HT1080 (cell line): Measurements from ENCODE around the gene ZNF554. TPM values are rescaled to one million over a fixed set of nuclear protein-coding genes. Genes with fewer than 3 reads are reported as not detected.
"Not testable (repeated sequence)": the region's sequence is repeated elsewhere in the genome, so short reads cannot be mapped to it uniquely, and the experiment has no call there.

Source experiments
- DNase-seq: peaks from one replicate; pipeline ENCODE4 v3.0.0-alpha.2; 2015; ENCODE audit warnings: low read depth
- total RNA-seq: library from RNA; depleted of rRNA; stranded (reverse); fragments of >200 nt; shearing (Covaris generic); gene quantifications from 2 replicates; pipeline ENCODE4 v1.2.3, GENCODE V29; 2014; rRNA removed

ZNF554 gene
- total RNA-seq, 1 experiment from 2014 or later = 0.63 TPM

DNA sequence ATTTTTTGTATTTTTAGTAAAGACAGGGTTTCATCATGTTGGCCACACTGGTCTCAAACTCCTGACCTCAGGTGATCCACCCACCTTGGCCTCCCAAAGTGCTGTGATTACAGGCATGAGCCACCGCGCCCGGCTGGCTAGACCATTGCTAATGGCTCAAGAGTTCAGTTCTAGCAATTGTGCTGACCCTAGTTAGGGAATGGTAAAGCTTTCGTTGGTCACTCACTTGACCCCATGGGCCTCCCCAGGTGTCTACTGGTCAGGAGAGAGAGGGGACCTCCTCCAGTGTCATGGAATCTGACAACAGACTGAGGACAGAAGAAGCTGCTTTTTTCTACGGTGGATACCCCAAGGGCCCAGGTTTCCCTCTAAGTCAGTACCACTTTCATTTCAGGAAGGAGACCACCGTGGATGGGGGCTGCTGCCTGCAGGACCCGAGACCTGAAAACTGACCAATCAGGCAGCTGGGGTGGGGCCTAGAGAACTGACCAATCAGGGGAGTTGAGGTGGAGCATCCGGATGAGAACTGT, 46.9 kb downstream of the ZNF554 start:
- DNase-seq = no peak

DNA sequence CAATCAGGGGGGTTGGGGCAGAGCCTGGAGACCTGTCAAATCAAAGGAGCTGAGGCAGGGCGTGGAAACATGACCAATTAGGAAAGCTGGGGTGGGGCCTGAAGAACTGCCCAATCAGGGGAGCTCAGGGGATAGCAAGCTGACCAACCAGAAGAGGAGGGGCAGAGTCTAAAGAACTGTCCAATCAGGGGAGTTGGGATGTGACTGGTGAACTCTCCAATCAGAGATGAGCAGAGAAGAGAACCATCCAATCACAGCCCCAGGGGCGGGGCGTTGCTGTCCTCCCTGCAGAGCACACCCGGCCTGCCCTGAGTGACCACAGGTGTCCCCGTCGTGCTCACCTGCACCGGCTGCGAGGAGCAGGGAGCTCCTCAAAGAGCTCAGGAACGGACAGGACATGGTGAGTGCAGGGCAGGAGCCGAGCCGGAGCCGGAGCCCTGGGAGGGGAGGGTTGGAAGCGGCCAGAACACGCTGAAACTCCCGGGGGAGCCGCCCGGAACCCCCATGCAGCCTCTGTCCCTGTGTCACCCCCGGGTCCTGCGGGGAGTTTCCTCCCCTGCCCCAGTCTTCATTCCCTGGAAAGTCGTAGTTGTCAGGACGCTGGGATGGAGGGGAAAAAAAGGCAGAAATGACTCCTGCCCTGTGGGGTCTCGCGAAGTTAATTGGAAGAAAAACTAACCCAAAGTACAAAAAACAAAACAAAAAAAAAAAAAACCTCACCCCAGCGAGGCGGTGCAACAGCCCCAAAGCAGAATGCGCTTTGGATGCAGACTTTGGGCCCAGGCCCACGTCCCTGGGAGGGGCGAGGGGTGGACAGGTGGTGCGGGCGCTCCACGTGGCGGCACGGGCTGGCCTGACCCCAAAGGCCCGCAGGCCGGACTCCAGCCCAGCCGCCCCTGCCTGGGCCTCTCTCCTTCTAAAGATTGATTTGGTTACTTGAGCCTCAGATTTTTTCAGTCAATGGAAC, 47.6 kb downstream of the ZNF554 start, which contains the start of gene ZNF556:
TSS of gene ZNF556 (plus strand) at position 311 of the 967 bp plus-strand sequence. CDS start at position 398, 87 bp downstream.
- peak; percentile 20 for DNase-seq

DNA sequence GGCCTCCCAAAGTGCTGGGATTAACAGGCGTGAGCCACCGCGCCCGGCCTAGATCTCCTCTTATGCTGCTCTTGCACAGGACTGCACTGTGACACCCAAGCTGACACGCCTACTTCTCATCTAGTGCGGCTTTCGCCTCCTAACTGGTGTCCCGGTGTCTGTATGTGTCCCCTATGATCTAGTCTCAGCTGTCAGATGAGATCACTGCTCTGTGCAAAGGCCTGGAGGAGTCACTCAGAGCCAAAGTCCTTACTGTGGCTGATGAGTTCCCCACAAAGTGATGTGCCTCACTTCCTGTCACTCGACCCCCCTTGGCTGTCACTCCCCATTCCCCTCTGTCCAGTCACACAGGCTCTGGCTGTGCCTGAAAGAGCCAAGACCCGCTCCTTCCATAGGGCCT, 50.0 kb downstream of the ZNF554 start:
- no peak for DNase-seq

DNA sequence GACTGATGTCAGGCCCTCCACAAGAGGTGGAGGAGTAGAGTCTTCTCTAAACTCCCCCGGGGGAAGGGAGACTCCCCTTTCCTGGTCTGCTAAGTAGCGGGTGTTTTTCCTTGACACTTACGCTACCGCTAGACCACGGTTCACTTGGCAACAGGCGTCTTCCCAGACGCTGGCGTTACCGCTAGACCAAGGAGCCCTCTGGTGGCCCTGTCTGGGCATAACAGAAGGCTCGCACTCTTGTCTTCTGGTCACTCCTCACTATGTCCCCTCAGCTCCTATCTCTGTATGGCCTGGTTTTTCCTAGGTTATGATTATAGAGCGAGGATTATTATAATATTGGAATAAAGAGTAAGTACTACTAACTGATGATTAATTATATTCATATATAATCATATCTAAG, 52.5 kb downstream of the ZNF554 start:
- not testable (repeated sequence) for DNase-seq

DNA sequence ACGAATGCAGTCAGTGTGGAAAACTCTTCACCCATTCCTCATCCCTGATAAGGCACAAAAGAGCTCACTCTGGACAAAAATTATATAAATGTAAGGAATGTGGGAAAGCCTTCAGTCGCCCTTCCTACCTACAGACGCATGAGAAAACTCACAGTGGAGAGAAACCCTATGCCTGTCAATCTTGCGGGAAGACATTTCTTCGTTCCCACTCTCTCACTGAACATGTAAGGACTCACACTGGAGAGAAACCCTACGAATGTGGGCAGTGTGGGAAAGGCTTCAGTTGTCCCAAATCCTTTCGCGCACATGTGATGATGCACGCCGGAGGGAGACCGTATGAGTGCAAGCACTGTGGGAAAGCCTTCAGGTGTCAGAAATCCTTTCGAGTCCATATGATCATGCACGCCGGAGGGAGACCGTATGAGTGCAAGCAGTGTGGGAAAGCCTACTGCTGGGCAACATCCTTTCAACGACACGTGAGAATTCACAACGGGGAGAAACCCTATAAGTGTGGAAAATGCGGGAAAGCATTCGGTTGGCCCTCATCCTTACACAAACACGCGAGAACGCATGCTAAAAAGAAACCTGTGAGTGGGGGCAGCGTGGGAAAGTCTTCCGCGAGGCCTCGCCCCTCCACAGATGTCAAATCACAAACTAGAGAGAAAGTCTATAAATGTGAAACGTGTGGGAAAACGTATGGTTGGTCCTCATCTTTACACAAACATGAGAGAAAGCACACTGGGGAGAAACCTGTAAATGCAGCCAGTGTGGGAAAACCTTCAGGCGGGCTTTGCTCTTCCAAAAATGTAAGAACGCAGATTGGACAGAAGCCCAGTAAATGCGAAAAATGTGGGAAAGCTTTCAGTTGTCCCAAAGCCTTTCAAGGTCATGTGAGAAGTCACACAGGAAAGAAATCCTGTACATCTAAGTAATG, 58.0 kb downstream of the ZNF554 start:
- no peak for DNase-seq

DNA sequence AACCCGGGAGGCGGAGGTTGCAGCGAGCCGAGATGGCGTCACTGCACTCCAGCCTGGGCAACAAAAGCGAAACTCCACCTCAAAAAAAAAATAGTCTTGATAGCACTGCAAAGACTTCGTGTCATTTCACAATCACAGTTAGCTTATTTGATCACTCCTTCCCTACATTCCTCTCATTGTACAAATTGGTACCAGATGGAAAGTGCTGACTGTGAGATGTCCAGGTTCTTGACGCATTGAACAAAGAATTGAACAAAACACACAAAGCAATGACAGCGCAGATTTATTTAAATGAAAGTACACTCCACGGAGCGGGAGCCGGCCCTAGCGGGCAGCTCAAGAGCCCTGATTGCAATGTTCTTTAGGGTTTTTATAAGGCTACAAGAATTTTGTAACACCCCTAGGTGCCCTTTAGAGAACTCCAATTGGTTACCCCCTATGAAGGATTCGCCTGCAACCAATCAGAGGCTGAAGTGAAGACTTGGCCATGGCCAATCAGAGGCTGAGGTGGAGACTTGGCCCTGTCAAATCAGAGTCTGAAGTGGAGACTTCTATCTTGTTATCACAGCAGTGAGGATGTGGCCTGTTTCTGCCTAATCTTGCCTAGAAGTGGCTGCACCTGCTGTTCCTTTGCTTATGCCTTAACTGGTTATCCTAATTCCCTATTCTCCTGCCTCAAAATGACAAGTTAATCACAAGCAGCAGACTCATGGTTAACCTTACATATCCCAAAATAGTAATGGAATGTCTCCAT, 64.2 kb downstream of the ZNF554 start:
- no peak for DNase-seq

DNA sequence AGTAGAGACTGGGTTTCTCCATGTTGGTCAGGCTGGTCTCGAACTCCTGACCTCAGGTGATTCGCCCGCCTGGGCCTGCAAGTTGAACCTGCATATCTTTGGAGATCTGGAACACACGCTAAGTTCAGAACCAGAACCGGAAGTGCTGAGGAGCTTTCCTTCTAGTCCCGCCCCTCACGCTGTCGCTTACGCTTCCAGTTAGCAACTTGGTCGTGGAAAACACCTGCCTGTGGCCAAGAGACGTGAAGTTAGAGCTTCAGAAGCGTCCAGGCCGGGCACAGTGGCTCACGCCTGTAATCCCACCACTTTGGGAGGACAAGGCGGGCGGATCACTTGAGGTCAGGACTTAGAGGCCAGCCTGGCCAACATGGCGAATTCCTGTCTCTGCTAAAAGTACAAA, 66.1 kb downstream of the ZNF554 start:
- no peak for DNase-seq

Other genes with a start within 250 kb of the ZNF554 start
- gene GNG7, start 117.2 kb upstream of the ZNF554 start, total RNA-seq = not detected in 2 replicates
- gene DIRAS1, start 98.5 kb upstream of the ZNF554 start, total RNA-seq = not detected in 2 replicates
- 55.0 and 57.3 TPM in 2 replicates for gene SLC39A3, start 79.9 kb upstream of the ZNF554 start, total RNA-seq
- gene SGTA, start 36.6 kb upstream of the ZNF554 start, total RNA-seq = 104 and 131 TPM in 2 replicates
- gene THOP1, start 34.4 kb upstream of the ZNF554 start, total RNA-seq = 299 and 325 TPM in 2 replicates
- gene ZNF555, start 21.6 kb downstream of the ZNF554 start, total RNA-seq = 0.11 and 1.0 TPM in 2 replicates
- 0.03 TPM in 1 of 2 replicates, not detected in the other for gene ZNF556, start 47.5 kb downstream of the ZNF554 start, total RNA-seq
- not detected in 2 replicates for gene ZNF57, start 81.1 kb downstream of the ZNF554 start, total RNA-seq
- gene ZNF77, start 125.1 kb downstream of the ZNF554 start, total RNA-seq = 0.07 TPM in 1 of 2 replicates, not detected in the other
- gene TLE6, start 157.7 kb downstream of the ZNF554 start, total RNA-seq = not detected in 2 replicates
- gene TLE2, start 209.4 kb downstream of the ZNF554 start, total RNA-seq = 1.1 TPM in 1 of 2 replicates, not detected in the other
- gene TLE5, start 242.6 kb downstream of the ZNF554 start, total RNA-seq = 244 and 289 TPM in 2 replicates